ENCODE results near the gene ERN1. TPM values are rescaled to one million over a fixed set of nuclear protein-coding genes. Genes with fewer than 3 reads are reported as not detected.

The ERN1 gene
- polyA plus RNA-seq, 3 donors, result 11.0 to 27.5 (median 13.7) TPM

DNA sequence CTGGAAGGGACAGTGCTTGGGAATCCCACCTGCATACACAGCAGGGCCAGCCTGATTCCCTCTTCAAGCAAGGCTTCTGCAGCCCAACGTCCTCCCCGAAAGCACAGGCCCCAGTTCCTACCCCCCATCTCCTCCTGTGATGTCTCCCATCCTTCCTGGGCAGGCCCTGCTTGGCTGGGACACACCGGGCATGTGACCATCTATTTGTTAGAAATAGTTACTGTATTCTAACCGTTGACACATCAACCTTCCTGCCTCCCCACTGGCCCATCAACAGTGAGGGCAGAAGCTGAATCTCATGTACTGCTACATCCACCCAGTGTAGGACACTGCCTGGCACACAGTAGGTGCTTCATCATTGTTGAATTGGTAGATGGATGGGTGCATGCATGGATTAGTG, 121.1 kb downstream of the ERN1 start:
- H3K36me3 Mint-ChIP-seq, result peaks cover 40 to 51% of the 10 kb centered on the region in 2 donors
- WGBS (ENCODE audit: insufficient coverage), result 46% methylated on average over 2 of the region's 4 CpGs
- H3K9me3 ChIP-seq (replicated peaks in 1 of 2; ENCODE audit: control insufficient read depth in 1 of 2, insufficient read depth in 1 of 2, low read length in 2 of 2), result no peaks in the 10 kb centered on the region
- intact Hi-C loops (cut with micrococcal nuclease), result loop anchor here in 1 of 2 donors (1.0 kb wide), 1 partner anchor 8 kb away; no protein-coding TSS in a partner anchor
- H3K36me3 ChIP-seq (replicated peaks in 1 of 2; ENCODE audit: control insufficient read depth in 1 of 2, insufficient read depth in 2 of 2, low read length in 2 of 2), result peaks cover 18 to 29% of the 10 kb centered on the region in 2 donors
- peaks cover 49% of the 10 kb centered on the region for H3K4me1 Mint-ChIP-seq
- H3K79me2 ChIP-seq (ENCODE audit: insufficient read depth, low read length), result peaks cover 68% of the 10 kb centered on the region
- no peaks in the 10 kb centered on the region for H4K20me1 ChIP-seq (ENCODE audit: insufficient read depth, low read length)
- H3K27ac ChIP-seq (ENCODE audit: low read depth in 1 of 2, low read length in 2 of 2), result peak overlapping the region; percentile 45 to 89
- H3K4me3 Mint-ChIP-seq, result peak overlapping the region in 1 of 2 donors; percentile 67
- H3K4me3 ChIP-seq (replicated peaks in 1 of 3; ENCODE audit: low read depth in 2 of 3, low read length in 3 of 3), result peak overlapping the region in 1 of 3 experiments; percentile 20
- H3K4me1 ChIP-seq (ENCODE audit: control insufficient read depth in 1 of 2, insufficient read depth in 2 of 2, low read length in 2 of 2), result peaks cover 30 to 44% of the 10 kb centered on the region in 2 donors
- peaks cover 0 to 2% (median 0%) of the 10 kb centered on the region in 3 donors for H3K27me3 Mint-ChIP-seq (ENCODE audit: low read depth in 3 of 3)
- TF ChIP-seq, protein P1, sequence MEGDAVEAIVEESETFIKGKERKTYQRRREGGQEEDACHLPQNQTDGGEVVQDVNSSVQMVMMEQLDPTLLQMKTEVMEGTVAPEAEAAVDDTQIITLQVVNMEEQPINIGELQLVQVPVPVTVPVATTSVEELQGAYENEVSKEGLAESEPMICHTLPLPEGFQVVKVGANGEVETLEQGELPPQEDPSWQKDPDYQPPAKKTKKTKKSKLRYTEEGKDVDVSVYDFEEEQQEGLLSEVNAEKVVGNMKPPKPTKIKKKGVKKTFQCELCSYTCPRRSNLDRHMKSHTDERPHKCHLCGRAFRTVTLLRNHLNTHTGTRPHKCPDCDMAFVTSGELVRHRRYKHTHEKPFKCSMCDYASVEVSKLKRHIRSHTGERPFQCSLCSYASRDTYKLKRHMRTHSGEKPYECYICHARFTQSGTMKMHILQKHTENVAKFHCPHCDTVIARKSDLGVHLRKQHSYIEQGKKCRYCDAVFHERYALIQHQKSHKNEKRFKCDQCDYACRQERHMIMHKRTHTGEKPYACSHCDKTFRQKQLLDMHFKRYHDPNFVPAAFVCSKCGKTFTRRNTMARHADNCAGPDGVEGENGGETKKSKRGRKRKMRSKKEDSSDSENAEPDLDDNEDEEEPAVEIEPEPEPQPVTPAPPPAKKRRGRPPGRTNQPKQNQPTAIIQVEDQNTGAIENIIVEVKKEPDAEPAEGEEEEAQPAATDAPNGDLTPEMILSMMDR (IDR thresholded peaks at IDR 0.05), result no peak
- H3K4me2 ChIP-seq (replicated peaks; ENCODE audit: extremely low read depth, low read length, poor library complexity, severe bottlenecking), result peak overlapping the region; percentile 41
- no peaks in the 10 kb centered on the region for H3K27me3 ChIP-seq (ENCODE audit: control insufficient read depth in 2 of 2, insufficient read depth in 2 of 2, low read length in 2 of 2)
- DNase-seq, result no peak
- H2AFZ ChIP-seq (ENCODE audit: insufficient read depth, low read depth, low read length, poor library complexity, severe bottlenecking), result peak overlapping the region; percentile 31
- peaks cover 0 to 4% (median 0%) of the 10 kb centered on the region in 7 donors for H3K9me3 Mint-ChIP-seq
- no peak overlapping the region for H3K9ac ChIP-seq (ENCODE audit: insufficient read depth, low read length, poor library complexity, severe bottlenecking)
- H3K27ac Mint-ChIP-seq, result peak overlapping the region; percentile 89 to 98 (median 95)

DNA sequence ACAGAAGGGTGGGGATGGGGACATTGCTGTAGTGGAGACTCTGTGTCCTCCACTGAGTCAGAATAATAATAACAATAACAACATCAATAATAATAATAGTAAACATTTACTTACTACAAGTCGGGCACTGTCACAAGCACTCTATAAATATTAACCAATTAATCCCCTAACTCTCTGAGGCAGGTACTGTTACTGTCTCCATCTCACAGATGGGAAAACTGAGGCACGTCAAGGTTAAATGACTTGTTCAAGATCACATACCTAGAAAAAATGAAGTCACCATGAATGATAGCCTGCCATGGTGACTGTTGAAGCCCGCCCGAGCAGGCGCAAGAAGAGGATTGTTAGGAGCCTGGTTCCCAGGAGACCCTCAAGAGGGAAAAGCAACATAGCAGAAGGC, 121.6 kb downstream of the ERN1 start:
- Mint-ChIP-seq H3K4me1 (peaks cover 48% of the 10 kb centered on the region), H3K27me3 (ENCODE audit: low read depth in 3 of 3) (peaks cover 0 to 2% (median 0%) of the 10 kb centered on the region in 3 donors)
- no peaks in the 10 kb centered on the region for H4K20me1 ChIP-seq (ENCODE audit: insufficient read depth, low read length)

More for the DNA sequence above, 121.6 kb downstream of the ERN1 start:
- H3K4me2 ChIP-seq (replicated peaks; ENCODE audit: extremely low read depth, low read length, poor library complexity, severe bottlenecking), result peak overlapping the region; percentile 20
- no peaks in the 10 kb centered on the region for H3K9me3 ChIP-seq (replicated peaks in 1 of 2; ENCODE audit: control insufficient read depth in 1 of 2, insufficient read depth in 1 of 2, low read length in 2 of 2)
- H3K79me2 ChIP-seq (ENCODE audit: insufficient read depth, low read length), result peaks cover 63% of the 10 kb centered on the region
- H3K9ac ChIP-seq (ENCODE audit: insufficient read depth, low read length, poor library complexity, severe bottlenecking), result no peak overlapping the region
- TF ChIP-seq, protein P1 (IDR thresholded peaks at IDR 0.05), result no peak
- H3K36me3 ChIP-seq (replicated peaks in 1 of 2; ENCODE audit: control insufficient read depth in 1 of 2, insufficient read depth in 2 of 2, low read length in 2 of 2), result peaks cover 23 to 34% of the 10 kb centered on the region in 2 donors
- Mint-ChIP-seq H3K27ac (peak overlapping the region; percentile 74 to 98 (median 95)), H3K9me3 (peaks cover 0 to 4% (median 0%) of the 10 kb centered on the region in 7 donors), H3K4me3 (peak overlapping the region in 1 of 2 donors; percentile 61), H3K36me3 (peaks cover 44 to 56% of the 10 kb centered on the region in 2 donors)
- H3K27me3 ChIP-seq (ENCODE audit: control insufficient read depth in 2 of 2, insufficient read depth in 2 of 2, low read length in 2 of 2), result no peaks in the 10 kb centered on the region
- H2AFZ ChIP-seq (ENCODE audit: insufficient read depth, low read depth, low read length, poor library complexity, severe bottlenecking), result no peak overlapping the region
- 98% methylated on average over 4 of the region's 5 CpGs for WGBS (ENCODE audit: insufficient coverage)
- peak overlapping the region in 1 of 3 experiments; percentile 20 for H3K4me3 ChIP-seq (replicated peaks in 1 of 3; ENCODE audit: low read depth in 2 of 3, low read length in 3 of 3)
- peak overlapping the region; percentile 10 to 89 for H3K27ac ChIP-seq (ENCODE audit: low read depth in 1 of 2, low read length in 2 of 2)
- H3K4me1 ChIP-seq (ENCODE audit: control insufficient read depth in 1 of 2, insufficient read depth in 2 of 2, low read length in 2 of 2), result peaks cover 30 to 43% of the 10 kb centered on the region in 2 donors
- DNase-seq, result no peak
- intact Hi-C loops (cut with micrococcal nuclease), result no loop called here
